NCI-H1048 (cell line): Measurements from ENCODE around the gene ACADM.
"Not testable (repeated sequence)": the region's sequence is repeated elsewhere in the genome, so short reads cannot be mapped to it uniquely, and the experiment has no call there.

Experiments used
- DNase-seq: peaks from one replicate; lab custom pipeline; 2025; lab: John Stamatoyannopoulos, UW

Gene ACADM

GRCh38 chr1:75742047-75742625 is 17.6 kb downstream of the ACADM start:
- no peak for DNase-seq

DNA sequence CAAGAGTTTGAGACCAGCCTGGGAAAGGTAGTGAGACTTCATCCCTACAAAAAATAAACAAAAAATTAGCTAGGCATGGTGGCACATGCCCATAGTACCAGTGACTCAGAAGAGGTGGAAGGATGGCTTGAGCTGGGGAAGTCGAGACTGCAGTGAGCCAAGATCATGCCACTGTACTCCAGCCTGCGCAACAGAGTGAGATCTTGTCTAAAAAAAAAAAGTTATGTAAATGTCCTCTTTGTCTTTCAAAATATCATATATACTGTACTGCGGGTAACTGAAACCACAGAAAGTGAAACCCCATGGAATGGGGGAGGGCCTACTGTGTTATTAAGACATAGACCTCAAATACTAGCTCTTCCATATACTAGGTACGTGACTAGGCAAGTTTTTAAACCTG is 20.8 kb downstream of the ACADM start:
- DNase-seq: no peak

GRCh38 chr1:75757210-75757609 is 32.7 kb downstream of the ACADM start:
- DNase-seq: not testable (repeated sequence)

DNA sequence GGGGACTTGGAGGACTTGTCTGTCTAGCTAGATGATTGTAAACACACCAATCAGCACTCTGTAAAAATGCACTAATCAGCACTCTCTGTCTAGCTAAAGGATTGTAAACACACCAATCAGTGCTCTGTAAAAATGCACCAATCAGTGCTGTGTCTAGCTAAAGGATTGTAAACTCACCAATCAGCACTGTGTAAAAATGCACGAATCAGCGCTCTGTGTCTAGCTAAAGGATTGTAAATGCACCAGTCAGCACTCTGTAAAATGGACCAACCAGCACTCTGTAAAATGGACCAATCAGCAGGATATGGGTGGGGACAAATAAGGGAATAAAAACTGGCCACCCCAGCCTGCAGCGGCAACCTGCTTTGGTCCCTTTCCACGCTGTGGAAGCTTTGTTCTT is 34.0 kb downstream of the ACADM start:
- not testable (repeated sequence) for DNase-seq

- DNase-seq: no peak
Observed at GRCh38 chr1:75764057-75764655, 39.6 kb downstream of the ACADM start.

DNA sequence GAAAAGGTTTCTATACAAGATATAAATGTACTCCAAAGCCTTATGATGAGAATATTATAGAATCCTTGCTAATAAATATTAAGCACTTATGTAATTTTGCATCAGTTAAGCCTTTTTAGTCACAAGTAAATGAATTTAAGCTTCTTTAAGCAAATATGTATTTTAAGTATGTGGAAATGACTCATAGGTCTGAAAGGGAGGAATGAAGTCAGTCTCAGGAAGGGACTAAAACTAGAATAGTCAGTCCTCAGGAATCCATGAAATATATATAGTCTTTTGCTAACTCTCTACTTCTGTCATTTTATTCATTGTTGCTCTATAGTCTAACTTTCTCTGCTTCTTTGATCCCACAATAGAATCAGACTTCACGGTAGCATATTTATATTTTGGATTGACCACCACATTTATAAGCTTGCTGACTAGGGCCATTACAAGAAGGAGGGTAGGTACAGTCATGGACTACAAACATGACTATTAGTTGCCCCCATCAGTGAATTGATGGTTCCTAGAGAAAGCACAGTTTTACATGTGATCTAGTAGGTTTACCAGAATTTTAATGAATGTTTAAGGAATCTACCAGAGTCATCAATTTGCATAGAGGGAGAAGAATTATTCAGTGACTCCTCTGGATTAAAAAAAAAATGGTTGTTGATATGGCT is 41.3 kb downstream of the ACADM start:
- DNase-seq: no peak

- no peak for DNase-seq
Observed at GRCh38 chr1:75768016-75768415, 43.5 kb downstream of the ACADM start.

GRCh38 chr1:75770761-75771160 is 46.3 kb downstream of the ACADM start:
- no peak for DNase-seq

DNA sequence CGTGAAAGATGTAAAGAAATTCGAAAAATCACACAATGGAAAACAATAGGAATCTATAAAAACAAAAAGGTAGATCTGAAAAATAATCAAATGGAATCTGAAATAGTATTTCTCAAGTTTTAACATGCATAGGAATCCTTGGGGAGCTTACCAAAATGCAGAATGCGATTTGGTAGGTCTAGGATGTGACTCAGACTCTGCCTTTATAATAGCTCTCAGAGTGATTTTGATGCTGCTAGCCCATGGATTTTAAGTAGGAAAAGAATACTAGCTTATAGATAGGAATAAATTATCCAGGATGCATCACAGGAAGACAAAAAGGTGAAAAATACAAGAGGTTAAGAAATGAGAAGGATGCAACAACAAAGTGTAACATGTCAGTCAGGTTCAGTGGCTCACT is 47.5 kb downstream of the ACADM start:
- DNase-seq: no peak

DNA sequence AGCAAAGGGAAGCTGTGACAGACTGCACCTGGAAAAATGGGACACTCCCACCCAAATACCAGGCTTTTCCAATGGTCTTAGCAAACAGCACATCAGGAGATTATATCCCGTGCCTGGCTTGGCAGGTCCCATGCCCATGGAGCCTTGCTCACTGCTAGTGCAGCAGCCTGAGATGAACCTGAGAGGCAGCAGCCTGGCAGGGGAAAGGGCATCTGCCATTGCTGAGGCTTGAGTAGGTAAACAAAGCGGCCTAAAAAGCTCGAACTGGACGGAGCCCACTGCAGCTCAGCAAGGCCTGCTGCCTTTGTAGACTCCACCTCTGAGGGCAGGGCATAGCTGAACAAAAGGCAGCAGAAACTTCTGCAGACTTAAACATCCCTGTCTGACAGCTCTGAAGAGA is 53.3 kb downstream of the ACADM start:
- not testable (repeated sequence) for DNase-seq

DNA sequence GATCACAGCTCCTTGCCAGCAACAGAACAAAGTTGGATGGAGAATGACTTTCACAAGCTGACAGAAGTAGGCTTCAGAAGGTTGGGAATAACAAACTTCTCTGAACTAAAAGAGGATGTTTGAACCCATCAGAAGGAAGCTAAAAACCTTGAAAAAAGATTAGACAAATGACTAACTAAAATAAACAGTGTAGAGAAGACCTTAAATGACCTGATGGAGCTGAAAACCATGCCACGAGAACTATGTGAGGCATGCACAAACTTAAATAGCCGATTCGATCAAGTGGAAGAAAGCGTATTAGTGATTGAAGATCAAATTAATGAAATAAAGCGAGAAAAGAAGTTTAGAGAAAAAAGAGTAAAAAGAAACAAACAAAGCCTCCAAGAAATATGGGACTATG is 54.2 kb downstream of the ACADM start:
- not testable (repeated sequence) for DNase-seq

DNA sequence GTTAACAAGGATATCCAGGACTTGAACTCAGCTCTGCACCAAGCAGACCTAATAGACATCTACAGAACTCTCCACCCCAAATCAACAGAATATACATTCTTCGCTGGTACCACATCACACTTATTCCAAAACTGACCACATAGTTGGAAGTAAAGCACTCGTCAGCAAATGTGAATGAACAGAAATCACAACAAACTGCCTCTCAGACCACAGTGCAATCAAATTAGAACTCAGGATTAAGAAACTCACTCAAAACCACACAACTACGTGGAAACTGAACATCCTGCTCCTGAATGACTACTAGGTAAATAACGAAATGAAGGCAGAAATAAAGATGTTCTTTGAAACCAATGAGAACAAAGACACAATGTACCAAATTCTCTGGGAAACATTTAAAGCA is 55.7 kb downstream of the ACADM start:
- not testable (repeated sequence) for DNase-seq

- DNase-seq: not testable (repeated sequence)
Observed at GRCh38 chr1:75783920-75784319, 59.4 kb downstream of the ACADM start.

- DNase-seq: no peak
Observed at GRCh38 chr1:75785320-75785982, 60.9 kb downstream of the ACADM start.

DNA sequence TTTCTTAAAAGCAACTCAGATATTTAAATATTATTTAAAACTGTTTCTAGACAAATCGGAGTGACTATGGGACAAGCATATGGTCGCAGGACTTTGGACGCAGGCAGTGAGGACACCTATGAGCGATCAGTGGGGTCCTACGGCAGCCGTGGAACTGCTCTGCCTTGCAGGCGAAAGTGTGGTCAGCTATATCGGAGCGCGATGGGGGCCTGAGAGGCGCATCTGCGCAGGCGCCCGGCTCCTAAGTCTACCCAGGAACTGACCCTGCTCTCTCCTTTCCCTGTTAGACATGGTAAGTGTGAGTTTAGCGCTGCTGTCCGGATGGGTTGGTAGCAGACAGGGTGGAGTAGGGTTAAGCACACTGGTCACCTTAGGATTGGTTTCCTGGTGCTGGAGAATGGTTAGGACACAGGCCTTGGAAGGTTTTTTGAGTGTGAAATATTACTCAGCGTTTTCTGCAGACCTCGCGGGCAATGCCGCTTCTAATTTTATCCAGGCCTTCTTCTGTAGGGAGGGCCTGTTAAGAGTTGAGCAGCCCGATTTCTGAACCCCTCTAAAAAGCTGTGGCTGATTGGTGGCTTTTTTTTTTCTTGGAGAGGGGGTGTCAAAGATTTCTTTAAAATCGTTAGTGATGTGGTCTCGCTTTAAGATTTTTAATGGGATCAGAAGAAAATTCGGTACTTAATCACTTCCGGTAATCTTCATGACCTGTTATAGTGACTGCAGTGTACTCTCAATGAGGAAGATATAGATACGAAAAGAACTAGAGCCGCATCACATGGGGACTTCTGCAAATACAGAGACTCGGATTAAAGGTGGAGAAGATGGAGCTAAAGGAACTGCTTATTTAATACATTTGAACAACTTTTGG is 61.7 kb downstream of the ACADM start, which contains the start of gene RABGGTB:
TSS of gene RABGGTB (plus strand) at position 274 of the 871 bp plus-strand sequence. CDS start at position 290, 16 bp downstream.
- DNase-seq: peak; percentile 80

- DNase-seq: no peak
Observed at GRCh38 chr1:75786901-75787493, 62.5 kb downstream of the ACADM start.

- no peak for DNase-seq
Observed at GRCh38 chr1:75787524-75787923, 63.0 kb downstream of the ACADM start.

GRCh38 chr1:75789988-75790387 is 65.5 kb downstream of the ACADM start:
- DNase-seq: no peak

GRCh38 chr1:75791022-75791421 is 66.5 kb downstream of the ACADM start:
- DNase-seq: no peak

GRCh38 chr1:75792091-75792490 is 67.6 kb downstream of the ACADM start:
- DNase-seq: no peak

DNA sequence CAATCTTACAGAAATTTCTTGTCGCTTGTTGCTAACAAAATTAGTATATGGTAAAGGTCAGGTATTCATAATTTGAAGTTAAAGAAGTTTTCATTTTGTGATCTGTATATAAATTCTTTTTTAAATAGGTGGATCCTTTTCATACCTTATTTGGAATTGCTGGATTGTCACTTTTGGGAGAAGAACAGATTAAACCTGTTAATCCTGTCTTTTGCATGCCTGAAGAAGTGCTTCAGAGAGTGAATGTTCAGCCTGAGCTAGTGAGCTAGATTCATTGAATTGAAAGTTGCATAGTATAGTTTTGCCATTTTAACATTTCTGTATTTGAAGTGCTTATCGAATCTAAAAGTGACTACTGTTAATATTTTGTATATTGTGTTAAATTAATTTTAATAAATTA is 69.9 kb downstream of the ACADM start:
- DNase-seq: no peak
